ENCODE measurements around the gene PLPP3.

DNA sequence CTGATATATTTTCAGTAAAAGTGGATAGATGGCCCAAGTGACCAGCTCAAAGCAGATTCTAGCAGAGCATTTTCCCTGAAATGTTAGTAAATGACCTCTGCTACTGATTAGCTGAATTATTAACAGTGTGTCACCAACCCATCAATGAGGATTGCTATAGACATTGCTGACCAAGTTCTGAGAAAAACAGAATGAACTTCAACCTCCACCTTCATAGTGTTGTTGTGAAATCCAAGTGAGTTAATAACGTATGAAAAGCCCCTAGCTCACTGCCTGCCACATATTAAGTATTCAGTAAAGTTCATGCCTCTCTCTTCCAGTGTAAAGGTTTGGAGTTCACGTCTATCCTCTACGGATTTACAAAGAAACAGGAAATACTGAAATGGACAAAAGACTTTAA, 15.8 kb downstream of the PLPP3 start:
- TF ChIP-seq JUND (IDR thresholded peaks at IDR 0.05) (no peak), MAX (IDR thresholded peaks at IDR 0.05) (no peak), POLR2A (IDR thresholded peaks at IDR 0.05; ENCODE audit: borderline replicate concordance, extremely low read depth, insufficient read depth, insufficient read length) (no peak), SRF (IDR thresholded peaks at IDR 0.05; ENCODE audit: low read depth) (no peak), TCF7L2 (IDR thresholded peaks at IDR 0.05; ENCODE audit: borderline replicate concordance, extremely low read depth, insufficient read depth, insufficient read length) (no peak), ZNF274 (IDR thresholded peaks at IDR 0.05; ENCODE audit: low read depth, low read length) (no peak), REST (IDR thresholded peaks at IDR 0.05; ENCODE audit: low read depth) (no peak), RAD21 (IDR thresholded peaks at IDR 0.05; ENCODE audit: low read depth) (no peak), EZH2 (IDR thresholded peaks at IDR 0.05) (no peak), ATF3 (IDR thresholded peaks at IDR 0.05) (no peak)
- TF ChIP-seq, protein P1, sequence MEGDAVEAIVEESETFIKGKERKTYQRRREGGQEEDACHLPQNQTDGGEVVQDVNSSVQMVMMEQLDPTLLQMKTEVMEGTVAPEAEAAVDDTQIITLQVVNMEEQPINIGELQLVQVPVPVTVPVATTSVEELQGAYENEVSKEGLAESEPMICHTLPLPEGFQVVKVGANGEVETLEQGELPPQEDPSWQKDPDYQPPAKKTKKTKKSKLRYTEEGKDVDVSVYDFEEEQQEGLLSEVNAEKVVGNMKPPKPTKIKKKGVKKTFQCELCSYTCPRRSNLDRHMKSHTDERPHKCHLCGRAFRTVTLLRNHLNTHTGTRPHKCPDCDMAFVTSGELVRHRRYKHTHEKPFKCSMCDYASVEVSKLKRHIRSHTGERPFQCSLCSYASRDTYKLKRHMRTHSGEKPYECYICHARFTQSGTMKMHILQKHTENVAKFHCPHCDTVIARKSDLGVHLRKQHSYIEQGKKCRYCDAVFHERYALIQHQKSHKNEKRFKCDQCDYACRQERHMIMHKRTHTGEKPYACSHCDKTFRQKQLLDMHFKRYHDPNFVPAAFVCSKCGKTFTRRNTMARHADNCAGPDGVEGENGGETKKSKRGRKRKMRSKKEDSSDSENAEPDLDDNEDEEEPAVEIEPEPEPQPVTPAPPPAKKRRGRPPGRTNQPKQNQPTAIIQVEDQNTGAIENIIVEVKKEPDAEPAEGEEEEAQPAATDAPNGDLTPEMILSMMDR (IDR thresholded peaks at IDR 0.05 in 2 of 3, conservative IDR thresholded peaks at IDR 0.05 in 1 of 3; ENCODE audit: borderline replicate concordance in 1 of 3, insufficient read depth in 1 of 3, low read depth in 2 of 3, low read length in 2 of 3) = no peak
